ENCODE measurements around the gene GALNT7. TPM values are rescaled to one million over a fixed set of nuclear protein-coding genes. Genes with fewer than 3 reads are reported as not detected.

The GALNT7 gene
- total RNA-seq, 1 experiment from 2014 or later, result 156 TPM

DNA sequence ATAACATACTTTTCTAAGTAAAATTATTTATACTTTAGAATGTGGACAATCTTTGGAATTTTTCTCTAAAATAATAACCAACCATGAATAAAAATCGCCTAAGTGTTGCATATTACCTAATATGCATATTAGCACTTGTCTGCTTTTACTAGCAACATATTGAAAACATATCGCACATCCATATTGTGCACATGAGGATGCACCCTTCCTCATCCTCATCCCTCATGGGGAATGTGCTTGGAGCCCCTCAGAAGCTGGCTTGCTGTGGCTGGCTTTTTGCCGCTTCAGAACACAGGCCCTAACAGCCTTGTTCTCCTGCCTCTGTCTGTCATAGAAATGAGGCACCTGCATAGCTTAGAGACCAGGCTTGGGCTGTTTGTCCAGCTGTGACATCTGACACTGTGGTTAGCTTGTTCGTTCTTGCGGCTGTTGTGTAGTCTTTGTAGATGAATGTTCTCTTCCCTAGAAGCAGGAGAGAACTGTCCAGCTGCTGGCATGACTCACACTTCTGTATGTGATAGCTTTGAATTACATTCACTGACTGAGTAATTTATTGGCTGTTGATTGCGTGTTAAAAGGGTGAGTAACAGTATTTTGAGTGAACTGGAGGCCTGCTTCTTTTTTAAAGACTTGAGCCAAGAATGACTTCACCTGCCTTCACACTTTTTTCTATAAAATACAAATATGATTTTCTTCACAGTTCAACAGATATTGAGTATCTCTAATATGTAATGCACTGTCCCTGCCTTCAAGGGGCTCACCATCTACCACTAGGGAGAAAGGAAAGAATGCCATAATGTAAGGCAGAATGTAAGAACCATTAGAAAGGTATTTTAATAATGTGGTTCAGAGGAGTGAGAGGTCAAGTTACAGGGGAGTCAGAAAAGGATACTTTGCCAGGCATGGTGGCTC is 83.7 kb downstream of the GALNT7 start:
- TSS peak; percentile 99 for BruUV-seq (replicated peaks)
- H3K9me3 ChIP-seq (ENCODE audit: control insufficient read depth, insufficient read depth, low read depth, low read length), result no peaks in the 10 kb centered on the region
- CTCF ChIA-PET, result interaction anchor here (0.6 to 1.2 kb wide), 2 partner anchors 9 to 84 kb away, joined by 3 to 4 read pairs; no protein-coding TSS in a partner anchor
- peaks cover 6% of the 10 kb centered on the region; the same call in 1 of the 2 replicates for H3K36me3 ChIP-seq (ENCODE audit: control insufficient read depth, insufficient read depth, low read length)
- H3K4me1 ChIP-seq (ENCODE audit: control insufficient read depth, insufficient read depth, low read length), result peaks cover 76% of the 10 kb centered on the region
- ATAC-seq (peak; percentile 96), DNase-seq (ENCODE audit: low read depth, low spot score) (peak; percentile 95)
- H3K27ac ChIP-seq (ENCODE audit: low read length), result peak overlapping the region; percentile 98
- H3K4me3 ChIP-seq (ENCODE audit: low read depth in 2 of 2, low read length in 2 of 2), result 0 out of 4 replicates have a peak overlapping the region, but pooled peaks of 1 of the 2 experiments have one; percentile 6
- POLR2A ChIA-PET, result interaction anchor here (0.9 kb wide), 1 partner anchor 42 kb away, joined by 3 read pairs; no protein-coding TSS in a partner anchor
- in situ Hi-C loops (cut with HindIII; ENCODE audit: low pct_unique_long_range_greater_than_20kb, low sequenced_read_pairs) (loop anchor here (25.0 kb wide), 1 partner anchor 90 kb away; the partner anchor contains the start of gene GALNT7), intact Hi-C loops (cut with micrococcal nuclease; ENCODE audit: unreplicated experiment) (loop anchor here (5.0 kb wide), 2 partner anchors 35 to 70 kb away; no protein-coding TSS in a partner anchor)
- TF ChIP-seq TCF7L2 (IDR thresholded peaks at IDR 0.05; ENCODE audit: low read depth, low read length), result peak; percentile 99
- TF ChIP-seq CTCF (IDR thresholded peaks at IDR 0.05), result no peak
- TF ChIP-seq POLR2AphosphoS5 (IDR thresholded peaks at IDR 0.05; ENCODE audit: low read depth, low read length), result peak; percentile 94
- no peak for TF ChIP-seq SIN3A (IDR thresholded peaks at IDR 0.05; ENCODE audit: borderline replicate concordance, insufficient read depth, low read depth, low read length)
- peak; percentile 64 to 76; a peak in 2 of 4 replicates for TF ChIP-seq REST (IDR thresholded peaks at IDR 0.05; ENCODE audit: insufficient read depth in 1 of 2, low read depth in 2 of 2, low read length in 1 of 2)
- no peaks in the 10 kb centered on the region for H3K27me3 ChIP-seq (ENCODE audit: control insufficient read depth, insufficient read depth, low read length)

DNA sequence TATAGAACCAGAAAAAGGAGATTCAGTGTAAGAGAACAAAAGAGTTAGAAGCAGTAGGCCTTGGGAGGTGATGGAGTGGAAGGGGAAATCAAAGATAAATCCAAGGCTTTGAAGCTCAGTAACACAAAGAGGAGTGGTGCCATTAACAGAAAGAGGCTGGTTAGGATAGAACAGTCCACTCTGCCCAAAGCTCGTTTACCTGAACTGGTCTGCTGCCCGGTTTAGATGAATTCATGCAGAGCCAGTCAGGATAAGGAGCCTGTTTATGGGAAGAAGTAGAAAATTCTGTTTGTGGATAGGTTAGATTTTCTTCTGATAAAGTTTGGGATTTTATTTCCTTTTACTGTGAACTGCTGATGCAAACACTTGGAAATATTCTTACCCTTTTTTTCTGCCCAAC is 85.0 kb downstream of the GALNT7 start:
- Histone ChIP-seq H3K9me3 (ENCODE audit: control insufficient read depth, insufficient read depth, low read depth, low read length) (no peaks in the 10 kb centered on the region), H3K4me1 (ENCODE audit: control insufficient read depth, insufficient read depth, low read length) (peaks cover 83% of the 10 kb centered on the region), H3K27me3 (ENCODE audit: control insufficient read depth, insufficient read depth, low read length) (no peaks in the 10 kb centered on the region), H3K4me3 (ENCODE audit: low read depth in 2 of 2, low read length in 2 of 2) (no peak overlapping the region), H3K27ac (ENCODE audit: low read length) (peak overlapping the region; percentile 98), H3K36me3 (ENCODE audit: control insufficient read depth, insufficient read depth, low read length) (peaks cover 6% of the 10 kb centered on the region; the same call in 1 of the 2 replicates)
- DNase-seq (ENCODE audit: low read depth, low spot score) (no peak), ATAC-seq (no peak)
- intact Hi-C loops (cut with micrococcal nuclease; ENCODE audit: unreplicated experiment), result loop anchor here (5.0 kb wide), 2 partner anchors 36 to 71 kb away; no protein-coding TSS in a partner anchor
- CTCF ChIA-PET, result no interaction called here
- no TSS peak for BruUV-seq (replicated peaks)
- TF ChIP-seq POLR2AphosphoS5 (IDR thresholded peaks at IDR 0.05; ENCODE audit: low read depth, low read length) (no peak), TCF7L2 (IDR thresholded peaks at IDR 0.05; ENCODE audit: low read depth, low read length) (no peak), CTCF (IDR thresholded peaks at IDR 0.05) (no peak), REST (IDR thresholded peaks at IDR 0.05; ENCODE audit: insufficient read depth in 1 of 2, low read depth in 2 of 2, low read length in 1 of 2) (no peak), SIN3A (IDR thresholded peaks at IDR 0.05; ENCODE audit: borderline replicate concordance, insufficient read depth, low read depth, low read length) (no peak)
- in situ Hi-C loops (cut with HindIII; ENCODE audit: low pct_unique_long_range_greater_than_20kb, low sequenced_read_pairs), result loop anchor here (25.0 kb wide), 1 partner anchor 91 kb away; the partner anchor contains the start of gene GALNT7
- POLR2A ChIA-PET, result interaction anchor here (0.5 kb wide), 1 partner anchor 51 kb away, joined by 4 read pairs; no protein-coding TSS in a partner anchor
